Loucy (cell line): Measurements from ENCODE around the gene PCSK2.

ENCODE experiments used
- H2AFZ ChIP-seq: fragments of 200-600 bp; sonication (generic); 2 replicates; pipeline ENCODE4 v1.6.0; 2016; ENCODE audit warnings: antibody characterized with exemption, mild to moderate bottlenecking, low read length, moderate library complexity
- H3F3A ChIP-seq: fragments of 200-600 bp; 2 replicates; pipeline ENCODE4 v1.6.0; 2016; ENCODE audit warnings: antibody characterized with exemption, low read depth, mild to moderate bottlenecking
- H3K27me3 ChIP-seq: fragments of 200-600 bp; sonication (generic); 2 replicates; pipeline ENCODE4 v1.6.1; 2014; ENCODE audit warnings: low read length, mild to moderate bottlenecking; ENCODE audit not compliant: insufficient read depth, poor library complexity, severe bottlenecking
- H3K36me3 ChIP-seq: fragments of 200-600 bp; sonication (generic); 2 replicates; pipeline ENCODE4 v1.6.1; 2016; ENCODE audit warnings: low read length; ENCODE audit not compliant: insufficient read depth
- H3K4me1 ChIP-seq: fragments of 200-600 bp; sonication (generic); 2 replicates; pipeline ENCODE4 v1.5.1; 2014; ENCODE audit warnings: low read length, mild to moderate bottlenecking; ENCODE audit not compliant: insufficient read depth, poor library complexity, severe bottlenecking
- H3K4me2 ChIP-seq: fragments of 200-600 bp; sonication (generic); 2 replicates; pipeline ENCODE4 v1.6.0; 2014; ENCODE audit warnings: antibody characterized with exemption, low read length, low read depth, mild to moderate bottlenecking; ENCODE audit not compliant: poor library complexity, severe bottlenecking
- H3K4me3 ChIP-seq: fragments of 200-600 bp; sonication (generic); 2 replicates; pipeline ENCODE4 v1.5.1; 2014; ENCODE audit warnings: low read length, mild to moderate bottlenecking, mixed read lengths; ENCODE audit not compliant: poor library complexity, severe bottlenecking
- H3K79me2 ChIP-seq: fragments of 200-600 bp; sonication (generic); 2 replicates; pipeline ENCODE4 v1.6.1; 2014; ENCODE audit warnings: low read length; ENCODE audit not compliant: insufficient read depth
- H3K9ac ChIP-seq: fragments of 200-600 bp; sonication (generic); 2 replicates; pipeline ENCODE4 v1.6.0; 2014; ENCODE audit warnings: mild to moderate bottlenecking, low read depth, low read length, moderate library complexity; ENCODE audit not compliant: poor library complexity, severe bottlenecking
- H3K9me2 ChIP-seq: fragments of 200-600 bp; sonication (generic); replicated peaks from 2 replicates; pipeline ENCODE4 v1.6.1; 2016; ENCODE audit warnings: low read depth, low read length, mixed read lengths
- H3K9me3 ChIP-seq: fragments of 200-600 bp; sonication (generic); 2 replicates; pipeline ENCODE4 v1.6.1; 2014; ENCODE audit warnings: mild to moderate bottlenecking, antibody characterized with exemption, low read length, low read depth; ENCODE audit not compliant: insufficient read depth
- H4K20me1 ChIP-seq: fragments of 200-600 bp; sonication (generic); 2 replicates; pipeline ENCODE4 v1.6.0; 2014; ENCODE audit warnings: antibody characterized with exemption, low read length, mild to moderate bottlenecking; ENCODE audit not compliant: insufficient read depth, poor library complexity, severe bottlenecking
- EZH2phosphoT487 ChIP-seq: fragments of 200-600 bp; IDR thresholded peaks from 2 replicates; pipeline ENCODE4 v1.6.1; 2018; ENCODE audit warnings: antibody characterized with exemption, mild to moderate bottlenecking, moderate library complexity, borderline replicate concordance
- TF ChIP-seq, protein P1 (sequence below): fragments of 200-600 bp; sonication (generic); conservative IDR thresholded peaks from 2 replicates; pipeline ENCODE4 v1.5.1; 2014; ENCODE audit warnings: mild to moderate bottlenecking, antibody characterized with exemption, low read length

The PCSK2 gene

GRCh38 chr20:17317341-17317740 is 90.5 kb downstream of the PCSK2 start:
- Histone ChIP-seq H2AFZ (no peak overlapping the region), H3K4me2 (no peak overlapping the region), H3K9ac (no peak overlapping the region), H3K27me3 (no peaks in the 10 kb centered on the region), H3K9me2 (no peaks in the 10 kb centered on the region), H3K4me1 (no peaks in the 10 kb centered on the region), H3F3A (no peaks in the 10 kb centered on the region), H4K20me1 (no peaks in the 10 kb centered on the region), H3K4me3 (no peak overlapping the region), H3K79me2 (no peaks in the 10 kb centered on the region), H3K36me3 (no peaks in the 10 kb centered on the region), H3K9me3 (no peaks in the 10 kb centered on the region)
- no peak for TF ChIP-seq EZH2phosphoT487
- TF ChIP-seq, protein P1, sequence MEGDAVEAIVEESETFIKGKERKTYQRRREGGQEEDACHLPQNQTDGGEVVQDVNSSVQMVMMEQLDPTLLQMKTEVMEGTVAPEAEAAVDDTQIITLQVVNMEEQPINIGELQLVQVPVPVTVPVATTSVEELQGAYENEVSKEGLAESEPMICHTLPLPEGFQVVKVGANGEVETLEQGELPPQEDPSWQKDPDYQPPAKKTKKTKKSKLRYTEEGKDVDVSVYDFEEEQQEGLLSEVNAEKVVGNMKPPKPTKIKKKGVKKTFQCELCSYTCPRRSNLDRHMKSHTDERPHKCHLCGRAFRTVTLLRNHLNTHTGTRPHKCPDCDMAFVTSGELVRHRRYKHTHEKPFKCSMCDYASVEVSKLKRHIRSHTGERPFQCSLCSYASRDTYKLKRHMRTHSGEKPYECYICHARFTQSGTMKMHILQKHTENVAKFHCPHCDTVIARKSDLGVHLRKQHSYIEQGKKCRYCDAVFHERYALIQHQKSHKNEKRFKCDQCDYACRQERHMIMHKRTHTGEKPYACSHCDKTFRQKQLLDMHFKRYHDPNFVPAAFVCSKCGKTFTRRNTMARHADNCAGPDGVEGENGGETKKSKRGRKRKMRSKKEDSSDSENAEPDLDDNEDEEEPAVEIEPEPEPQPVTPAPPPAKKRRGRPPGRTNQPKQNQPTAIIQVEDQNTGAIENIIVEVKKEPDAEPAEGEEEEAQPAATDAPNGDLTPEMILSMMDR, result no peak

GRCh38 chr20:17320456-17320855 is 93.6 kb downstream of the PCSK2 start:
- no peaks in the 10 kb centered on the region for H3K79me2 ChIP-seq
- TF ChIP-seq, protein P1, result no peak
- no peak for TF ChIP-seq EZH2phosphoT487

DNA sequence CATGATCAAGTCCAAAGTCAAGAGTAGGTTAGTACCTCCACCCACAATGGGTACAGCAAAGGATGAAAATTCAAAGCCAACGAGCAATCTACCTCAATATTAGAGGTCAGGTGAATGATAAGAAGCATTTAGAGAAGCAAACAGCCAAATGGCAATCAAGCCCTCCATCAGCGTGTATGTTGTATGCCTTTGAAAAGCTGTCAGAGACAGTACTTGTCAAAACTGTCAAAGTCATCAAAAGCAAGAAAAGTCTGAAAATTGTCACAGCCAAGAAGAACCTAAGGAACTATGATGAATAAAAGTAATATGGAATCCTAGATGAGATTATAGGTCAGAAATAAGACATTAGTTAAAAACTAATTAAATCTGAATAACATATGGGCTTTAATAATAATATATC is 99.3 kb downstream of the PCSK2 start:
- Histone ChIP-seq H3K4me1 (no peaks in the 10 kb centered on the region), H3K27me3 (no peaks in the 10 kb centered on the region), H3K4me3 (no peak overlapping the region), H3K79me2 (no peaks in the 10 kb centered on the region), H4K20me1 (no peaks in the 10 kb centered on the region), H3F3A (no peaks in the 10 kb centered on the region), H3K9me3 (0 out of 2 replicates have a peak, but pooled peaks cover 3% of the 10 kb centered on the region), H3K36me3 (no peaks in the 10 kb centered on the region), H2AFZ (no peak overlapping the region), H3K4me2 (no peak overlapping the region), H3K9ac (no peak overlapping the region), H3K9me2 (no peaks in the 10 kb centered on the region)
- TF ChIP-seq, protein P1, result no peak
- TF ChIP-seq EZH2phosphoT487, result no peak

More at GRCh38 chr20:17320456-17320855, 93.6 kb downstream of the PCSK2 start:
- Histone ChIP-seq H3K4me1 (no peaks in the 10 kb centered on the region), H3K9me3 (no peaks in the 10 kb centered on the region), H3K4me3 (no peak overlapping the region), H2AFZ (no peak overlapping the region), H3K27me3 (no peaks in the 10 kb centered on the region), H3K36me3 (no peaks in the 10 kb centered on the region), H3K9me2 (no peaks in the 10 kb centered on the region), H3K4me2 (no peak overlapping the region), H4K20me1 (no peaks in the 10 kb centered on the region), H3K9ac (no peak overlapping the region), H3F3A (no peaks in the 10 kb centered on the region)
